Cardiac fibroblast (primary cell): Measurements from ENCODE around the gene TBX2.

ENCODE experiments used
- DNase-seq, 2 donors: peaks; one replicate each; pipeline versions ENCODE4 v3.0.0 to v3.0.0-alpha.2; 2010; ENCODE audit warnings: low read depth in 2 of 2
- H3K4me3 ChIP-seq, 2 donors: replicated peaks in 1 of 2; 1 replicate in 1 of 2; 2 replicates in 1 of 2; pipeline ENCODE4 v1.5.1; 2011; ENCODE audit warnings: low read depth in 2 of 2, low read length in 2 of 2, mild to moderate bottlenecking in 2 of 2, moderate library complexity in 1 of 2
- TF ChIP-seq, protein P1 (sequence below): IDR thresholded peaks from one replicate; pipeline ENCODE4 v1.5.1; 2011; ENCODE audit warnings: low read depth, mild to moderate bottlenecking, low read length, inconsistent platforms

Gene TBX2

DNA sequence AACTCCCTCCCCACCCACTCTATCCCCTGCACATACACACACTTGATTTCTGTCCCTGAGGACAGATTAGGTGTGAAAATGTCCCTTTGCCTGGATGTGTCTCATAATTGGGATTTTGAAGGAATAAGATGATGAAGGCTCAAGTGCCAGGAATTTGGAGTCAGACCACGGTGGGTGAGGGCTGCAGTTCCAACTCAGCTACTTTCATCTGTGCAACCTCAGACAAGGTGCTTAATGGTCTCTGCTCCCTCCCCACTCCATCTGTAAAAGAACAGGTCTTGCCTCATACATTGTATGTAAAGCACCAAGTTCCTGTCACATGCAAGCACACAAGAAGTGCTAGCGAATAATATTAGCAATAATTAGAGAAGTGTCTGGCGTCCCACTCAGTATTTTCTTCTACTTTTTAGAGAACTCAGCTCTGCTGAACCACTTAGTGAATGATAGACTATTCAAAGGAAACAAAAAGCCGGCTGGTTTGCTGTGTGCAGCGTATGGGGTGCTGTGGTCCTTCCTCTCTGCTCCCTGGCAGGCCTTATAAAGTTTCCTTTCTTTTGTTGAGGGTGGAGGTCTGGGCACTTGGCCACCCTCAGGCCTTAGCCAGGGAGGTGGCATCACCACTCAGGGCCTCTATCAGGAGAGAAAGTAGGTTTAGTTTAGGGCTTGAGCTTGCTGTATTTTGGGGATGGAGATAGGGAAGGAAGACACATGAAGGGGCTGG is 58.9 kb downstream of the TBX2 start:
- DNase-seq = no peak
- no peak overlapping the region for H3K4me3 ChIP-seq
- TF ChIP-seq, protein P1, sequence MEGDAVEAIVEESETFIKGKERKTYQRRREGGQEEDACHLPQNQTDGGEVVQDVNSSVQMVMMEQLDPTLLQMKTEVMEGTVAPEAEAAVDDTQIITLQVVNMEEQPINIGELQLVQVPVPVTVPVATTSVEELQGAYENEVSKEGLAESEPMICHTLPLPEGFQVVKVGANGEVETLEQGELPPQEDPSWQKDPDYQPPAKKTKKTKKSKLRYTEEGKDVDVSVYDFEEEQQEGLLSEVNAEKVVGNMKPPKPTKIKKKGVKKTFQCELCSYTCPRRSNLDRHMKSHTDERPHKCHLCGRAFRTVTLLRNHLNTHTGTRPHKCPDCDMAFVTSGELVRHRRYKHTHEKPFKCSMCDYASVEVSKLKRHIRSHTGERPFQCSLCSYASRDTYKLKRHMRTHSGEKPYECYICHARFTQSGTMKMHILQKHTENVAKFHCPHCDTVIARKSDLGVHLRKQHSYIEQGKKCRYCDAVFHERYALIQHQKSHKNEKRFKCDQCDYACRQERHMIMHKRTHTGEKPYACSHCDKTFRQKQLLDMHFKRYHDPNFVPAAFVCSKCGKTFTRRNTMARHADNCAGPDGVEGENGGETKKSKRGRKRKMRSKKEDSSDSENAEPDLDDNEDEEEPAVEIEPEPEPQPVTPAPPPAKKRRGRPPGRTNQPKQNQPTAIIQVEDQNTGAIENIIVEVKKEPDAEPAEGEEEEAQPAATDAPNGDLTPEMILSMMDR = no peak
